ENCODE data around the gene LRRTM4.

Gene LRRTM4

DNA sequence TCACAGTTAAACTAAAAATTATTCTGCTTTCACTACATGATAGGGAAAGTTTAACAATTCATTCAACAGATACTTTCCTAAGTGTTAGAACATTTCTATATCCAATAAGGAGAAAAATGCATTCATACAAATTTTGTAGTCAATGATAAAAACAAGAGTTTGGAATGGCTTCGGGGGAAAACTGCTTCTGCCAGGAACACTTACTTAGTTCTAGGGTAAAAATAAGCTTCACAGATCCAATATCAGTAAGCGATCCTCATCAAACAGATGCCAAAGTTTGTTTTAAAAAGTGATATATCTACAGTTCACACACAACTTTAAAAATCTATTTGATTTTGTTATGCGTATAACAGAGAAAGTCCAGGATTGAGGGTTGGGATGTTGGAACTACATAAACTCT, 199.7 kb downstream of the LRRTM4 start:
- TF ChIP-seq, protein P1, sequence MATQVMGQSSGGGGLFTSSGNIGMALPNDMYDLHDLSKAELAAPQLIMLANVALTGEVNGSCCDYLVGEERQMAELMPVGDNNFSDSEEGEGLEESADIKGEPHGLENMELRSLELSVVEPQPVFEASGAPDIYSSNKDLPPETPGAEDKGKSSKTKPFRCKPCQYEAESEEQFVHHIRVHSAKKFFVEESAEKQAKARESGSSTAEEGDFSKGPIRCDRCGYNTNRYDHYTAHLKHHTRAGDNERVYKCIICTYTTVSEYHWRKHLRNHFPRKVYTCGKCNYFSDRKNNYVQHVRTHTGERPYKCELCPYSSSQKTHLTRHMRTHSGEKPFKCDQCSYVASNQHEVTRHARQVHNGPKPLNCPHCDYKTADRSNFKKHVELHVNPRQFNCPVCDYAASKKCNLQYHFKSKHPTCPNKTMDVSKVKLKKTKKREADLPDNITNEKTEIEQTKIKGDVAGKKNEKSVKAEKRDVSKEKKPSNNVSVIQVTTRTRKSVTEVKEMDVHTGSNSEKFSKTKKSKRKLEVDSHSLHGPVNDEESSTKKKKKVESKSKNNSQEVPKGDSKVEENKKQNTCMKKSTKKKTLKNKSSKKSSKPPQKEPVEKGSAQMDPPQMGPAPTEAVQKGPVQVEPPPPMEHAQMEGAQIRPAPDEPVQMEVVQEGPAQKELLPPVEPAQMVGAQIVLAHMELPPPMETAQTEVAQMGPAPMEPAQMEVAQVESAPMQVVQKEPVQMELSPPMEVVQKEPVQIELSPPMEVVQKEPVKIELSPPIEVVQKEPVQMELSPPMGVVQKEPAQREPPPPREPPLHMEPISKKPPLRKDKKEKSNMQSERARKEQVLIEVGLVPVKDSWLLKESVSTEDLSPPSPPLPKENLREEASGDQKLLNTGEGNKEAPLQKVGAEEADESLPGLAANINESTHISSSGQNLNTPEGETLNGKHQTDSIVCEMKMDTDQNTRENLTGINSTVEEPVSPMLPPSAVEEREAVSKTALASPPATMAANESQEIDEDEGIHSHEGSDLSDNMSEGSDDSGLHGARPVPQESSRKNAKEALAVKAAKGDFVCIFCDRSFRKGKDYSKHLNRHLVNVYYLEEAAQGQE (IDR thresholded peaks at IDR 0.05; ENCODE audit: insufficient read depth in 1 of 2, low read depth in 2 of 2, low read length in 2 of 2) = no peak
- TF ChIP-seq FOXP2 (optimal IDR thresholded peaks at IDR 0.05; ENCODE audit: borderline replicate concordance, extremely low read depth, extremely low read length, insufficient read depth) = no peak
- no peak for TF ChIP-seq SIN3A (IDR thresholded peaks at IDR 0.05; ENCODE audit: borderline replicate concordance, insufficient read depth, low read length)
- TF ChIP-seq POLR2AphosphoS5 (IDR thresholded peaks at IDR 0.05; ENCODE audit: low read depth, low read length) = no peak
- TF ChIP-seq TAF1 (IDR thresholded peaks at IDR 0.05; ENCODE audit: borderline replicate concordance, insufficient read depth, low read length) = no peak

DNA sequence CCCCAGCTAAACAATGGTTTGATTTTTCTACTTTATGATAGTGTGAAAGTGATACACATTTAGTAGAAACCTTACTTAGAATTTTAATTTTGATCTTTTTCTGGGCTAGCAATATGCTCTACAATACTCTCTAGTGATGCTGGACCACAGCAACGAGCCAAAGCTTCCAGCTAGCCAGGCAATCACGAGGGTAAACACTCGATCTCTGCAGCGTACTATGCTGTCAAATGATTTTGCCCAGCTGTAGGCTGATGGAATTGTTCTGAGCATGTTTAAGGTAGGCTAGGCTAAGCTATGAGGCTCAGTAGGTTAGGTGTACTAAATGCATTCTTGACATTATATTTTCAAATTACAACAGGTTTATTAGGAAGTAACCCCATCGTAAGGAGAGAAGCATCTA, 207.5 kb downstream of the LRRTM4 start:
- TF ChIP-seq, protein P1 (IDR thresholded peaks at IDR 0.05; ENCODE audit: insufficient read depth in 1 of 2, low read depth in 2 of 2, low read length in 2 of 2) = no peak
- TF ChIP-seq SIN3A (IDR thresholded peaks at IDR 0.05; ENCODE audit: borderline replicate concordance, insufficient read depth, low read length) (no peak), POLR2AphosphoS5 (IDR thresholded peaks at IDR 0.05; ENCODE audit: low read depth, low read length) (no peak), TAF1 (IDR thresholded peaks at IDR 0.05; ENCODE audit: borderline replicate concordance, insufficient read depth, low read length) (no peak), FOXP2 (optimal IDR thresholded peaks at IDR 0.05; ENCODE audit: borderline replicate concordance, extremely low read depth, extremely low read length, insufficient read depth) (no peak)

DNA sequence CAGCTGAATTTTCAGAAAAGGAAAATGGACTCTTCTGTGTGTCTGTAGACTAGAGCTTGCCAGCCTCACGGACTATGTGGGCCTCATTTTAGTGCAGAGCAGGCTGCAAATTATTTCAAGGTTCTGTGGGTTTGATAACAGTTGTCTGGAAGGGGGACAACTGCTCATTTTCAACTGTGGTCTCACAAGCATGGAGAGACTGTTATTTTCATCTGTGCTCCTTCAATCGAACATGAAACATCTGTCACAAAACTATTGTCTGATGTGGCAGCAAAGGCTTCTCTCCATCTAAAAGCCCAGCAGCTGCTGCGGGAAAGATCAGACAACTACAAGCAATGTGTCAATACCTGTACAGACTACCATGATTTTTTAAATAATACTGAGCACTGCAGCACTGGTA, 211.8 kb downstream of the LRRTM4 start:
- TF ChIP-seq, protein P1 (IDR thresholded peaks at IDR 0.05; ENCODE audit: insufficient read depth in 1 of 2, low read depth in 2 of 2, low read length in 2 of 2) = no peak
- no peak for TF ChIP-seq TAF1 (IDR thresholded peaks at IDR 0.05; ENCODE audit: borderline replicate concordance, insufficient read depth, low read length)
- TF ChIP-seq POLR2AphosphoS5 (IDR thresholded peaks at IDR 0.05; ENCODE audit: low read depth, low read length) = no peak
- TF ChIP-seq SIN3A (IDR thresholded peaks at IDR 0.05; ENCODE audit: borderline replicate concordance, insufficient read depth, low read length) = no peak
- no peak for TF ChIP-seq FOXP2 (optimal IDR thresholded peaks at IDR 0.05; ENCODE audit: borderline replicate concordance, extremely low read depth, extremely low read length, insufficient read depth)

DNA sequence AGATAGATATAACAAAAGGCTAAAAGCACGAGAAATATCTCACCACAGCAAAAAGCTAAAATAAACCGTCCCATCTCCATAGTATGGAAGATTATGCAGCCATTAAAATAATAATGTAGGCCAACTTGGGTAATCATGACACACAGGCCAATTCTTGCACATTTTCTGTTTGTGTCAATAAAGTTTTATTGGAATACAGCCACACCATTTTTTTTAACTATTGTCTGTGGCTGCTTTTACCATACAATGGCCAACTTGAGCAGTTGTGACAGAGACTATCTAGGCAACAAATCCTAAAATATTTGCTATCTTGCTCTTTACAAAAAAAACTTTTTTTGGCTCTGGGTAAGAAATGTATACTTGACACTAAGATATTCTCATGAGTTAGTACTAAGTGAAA, 212.5 kb downstream of the LRRTM4 start:
- TF ChIP-seq POLR2AphosphoS5 (IDR thresholded peaks at IDR 0.05; ENCODE audit: low read depth, low read length) (no peak), TAF1 (IDR thresholded peaks at IDR 0.05; ENCODE audit: borderline replicate concordance, insufficient read depth, low read length) (no peak), SIN3A (IDR thresholded peaks at IDR 0.05; ENCODE audit: borderline replicate concordance, insufficient read depth, low read length) (no peak)

DNA sequence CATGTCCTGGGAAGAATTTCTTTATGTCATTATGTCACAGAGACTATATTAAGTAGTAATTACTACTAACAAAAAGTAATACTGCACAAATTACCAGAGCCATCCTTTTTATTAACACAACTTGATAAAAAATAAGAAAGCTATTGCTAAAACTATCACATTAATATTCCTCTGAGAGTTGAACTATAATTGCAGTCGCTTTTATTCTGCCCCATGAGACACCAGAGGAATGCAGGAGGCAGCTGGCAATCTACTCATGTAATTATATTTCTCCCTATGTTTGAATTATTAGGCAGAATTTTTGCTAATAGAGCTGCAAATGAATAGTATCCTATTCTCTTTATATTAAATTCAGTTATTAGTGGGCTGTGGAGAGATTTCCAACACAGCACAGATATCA, 220.7 kb downstream of the LRRTM4 start:
- TF ChIP-seq, protein P1 (IDR thresholded peaks at IDR 0.05; ENCODE audit: insufficient read depth in 1 of 2, low read depth in 2 of 2, low read length in 2 of 2) = no peak
- TF ChIP-seq FOXP2 (optimal IDR thresholded peaks at IDR 0.05; ENCODE audit: borderline replicate concordance, extremely low read depth, extremely low read length, insufficient read depth) (no peak), POLR2AphosphoS5 (IDR thresholded peaks at IDR 0.05; ENCODE audit: low read depth, low read length) (no peak), TAF1 (IDR thresholded peaks at IDR 0.05; ENCODE audit: borderline replicate concordance, insufficient read depth, low read length) (no peak), SIN3A (IDR thresholded peaks at IDR 0.05; ENCODE audit: borderline replicate concordance, insufficient read depth, low read length) (no peak)
